Stimulated activated CD4-positive, alpha-beta T cell treated with anti-CD3 and anti-CD28 coated beads, Interleukin-12 subunit alpha, Interleukin-12 subunit beta, amount 100 ng/mL, for 48 hours (primary cell): ENCODE data around the gene OR52A1.
"Not testable (repeated sequence)": the region's sequence is repeated elsewhere in the genome, so short reads cannot be mapped to it uniquely, and the experiment has no call there.

Source experiments
- DNase-seq, 3 donors: peaks; one replicate each; pipeline ENCODE4 v3.0.0-alpha.2; 2020; ENCODE audit warnings: low read depth in 2 of 3, low spot score in 1 of 3

The OR52A1 gene

DNA sequence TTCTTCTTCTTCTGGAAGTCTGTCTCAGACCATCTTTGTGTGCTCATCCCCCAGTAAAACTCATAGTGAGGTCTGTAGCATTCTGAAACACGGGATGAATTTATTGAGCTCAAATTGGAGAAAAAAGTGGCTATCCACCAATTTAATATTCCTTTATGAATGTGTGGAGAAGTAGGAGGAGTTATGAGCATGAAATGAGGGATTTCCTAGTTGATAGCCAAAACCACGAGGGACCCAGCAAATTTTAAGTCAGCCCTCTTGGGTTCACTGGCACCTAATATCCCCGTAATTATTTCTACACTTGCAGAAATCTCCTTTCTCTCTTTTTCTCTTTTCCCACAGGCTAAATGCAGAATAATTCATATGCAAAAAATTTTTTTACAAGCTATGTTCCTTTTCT lies at the start of gene OR52A1:
Gene OR52A1, minus strand, starts transcription at position 101 of the 400 bp plus-strand sequence. CDS start 2,388 bp downstream, outside the sequence.
- DNase-seq, result no peak

DNA sequence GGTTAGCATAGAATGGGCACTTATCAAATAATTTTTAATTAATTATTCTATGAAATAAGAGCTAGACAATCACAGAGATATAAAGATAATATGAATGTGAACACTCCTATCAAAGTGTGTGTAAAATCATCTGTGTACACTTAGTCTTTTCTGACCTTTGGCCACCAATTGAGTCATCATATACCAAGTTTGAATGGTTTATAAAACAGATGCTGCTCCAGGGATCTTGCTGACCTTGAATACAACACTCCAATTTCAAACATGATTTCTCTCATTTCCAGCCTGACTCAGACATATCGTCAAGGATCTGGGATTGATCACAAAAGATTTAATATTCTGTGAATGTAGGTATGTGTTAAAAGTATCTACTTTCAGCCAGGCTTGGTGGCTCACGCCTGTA lies 48.8 kb upstream of the OR52A1 start:
- no peak for DNase-seq

DNA sequence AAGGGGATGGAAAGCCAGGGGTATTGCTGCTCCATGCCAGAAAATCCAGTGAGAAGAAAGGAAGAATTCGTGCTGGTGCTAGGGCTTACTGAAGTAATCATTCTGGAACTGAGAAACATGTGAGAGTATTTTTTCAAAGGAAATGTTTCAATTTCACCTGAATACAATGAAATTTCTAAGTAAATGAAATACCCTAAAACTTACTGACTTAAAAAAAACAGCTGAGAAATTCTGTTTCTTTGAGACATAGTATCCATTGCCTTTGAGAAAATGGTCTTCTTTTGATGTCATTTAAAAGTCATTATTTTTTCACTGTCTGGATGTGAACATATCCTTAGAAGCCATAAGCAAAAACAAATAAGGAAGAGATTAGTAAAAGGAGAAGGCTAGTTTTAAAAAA lies 46.0 kb upstream of the OR52A1 start, which contains the start of gene OR51V1:
Gene OR51V1, minus strand, starts transcription at position 101 of the 400 bp plus-strand sequence. Its CDS starts 0 bp downstream, at position 101.
- DNase-seq, result no peak

DNA sequence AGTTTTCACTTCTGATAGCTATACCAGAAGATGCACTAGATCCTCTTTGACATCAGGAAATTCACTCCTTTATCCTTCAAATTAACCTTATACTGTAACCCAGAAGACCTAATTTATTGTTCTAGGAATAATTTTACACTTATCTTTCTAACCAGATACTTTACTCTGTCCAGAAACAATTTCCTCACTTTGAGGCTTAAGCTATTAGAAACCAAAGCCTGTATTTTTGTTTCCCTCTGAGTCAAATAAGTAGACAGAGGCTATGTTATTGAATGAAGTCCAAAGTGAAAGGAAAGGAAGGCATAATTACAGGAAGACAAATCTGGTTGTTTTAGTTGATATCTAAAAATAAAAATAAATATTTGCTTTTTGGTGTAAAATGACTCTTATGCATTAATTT lies 43.7 kb upstream of the OR52A1 start:
- no peak for DNase-seq

DNA sequence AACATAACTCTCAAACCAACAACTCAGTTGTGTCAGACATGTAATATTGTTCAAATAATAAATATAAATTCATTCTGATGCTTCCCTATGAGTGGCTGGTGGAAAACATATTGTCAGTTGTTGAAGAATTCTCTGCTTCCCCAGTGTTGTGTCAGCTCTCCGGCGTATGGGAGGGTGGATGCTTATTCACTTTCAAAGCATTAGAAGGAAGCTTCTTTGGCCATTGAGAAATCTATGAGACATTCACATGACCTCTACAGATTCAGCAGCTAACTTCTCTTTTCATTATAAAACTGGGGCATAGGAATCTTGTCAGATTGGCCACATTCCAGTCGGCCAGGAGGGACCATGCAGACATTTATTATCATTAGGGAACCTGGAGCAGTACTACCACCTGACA lies 43.0 kb upstream of the OR52A1 start:
- no peak for DNase-seq

DNA sequence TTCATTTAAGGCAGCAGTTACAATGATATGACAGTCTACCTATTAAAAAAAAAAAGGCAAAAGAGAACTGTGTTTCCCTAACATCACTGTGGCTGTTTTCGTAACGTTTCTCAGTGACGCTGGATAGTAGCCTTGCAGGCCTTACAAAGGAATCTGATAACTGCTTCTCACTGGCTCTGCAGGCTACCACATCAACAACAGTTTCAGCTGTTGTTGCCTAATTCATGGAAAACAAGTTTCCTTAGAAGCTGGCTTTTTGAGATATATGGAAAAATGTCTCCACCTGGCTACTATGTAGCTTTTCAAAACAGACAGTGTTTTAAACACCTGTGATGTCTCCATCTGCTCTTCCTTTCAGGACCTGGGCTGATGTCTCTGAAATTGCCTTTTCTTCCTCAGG lies 42.2 kb upstream of the OR52A1 start:
- DNase-seq, result no peak

DNA sequence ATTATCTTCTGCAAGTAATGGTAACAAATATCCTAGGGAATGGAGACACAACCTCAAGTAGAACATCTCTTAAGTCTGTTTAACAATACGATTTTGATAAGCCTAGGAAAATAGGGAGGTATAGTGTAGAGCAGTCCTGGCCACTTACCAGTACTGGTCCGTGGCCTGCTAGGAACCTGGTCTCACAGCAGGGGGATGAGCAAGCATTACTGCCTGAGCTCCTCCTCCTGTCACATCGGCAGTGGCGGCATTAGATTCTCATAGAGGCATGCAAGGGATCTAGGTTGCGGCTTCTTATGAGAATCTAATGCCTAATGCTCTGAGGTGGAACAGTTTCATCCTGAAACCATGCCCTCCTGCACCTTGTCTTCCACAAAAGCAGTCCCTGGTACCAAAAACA lies 41.5 kb upstream of the OR52A1 start:
- DNase-seq, result no peak

DNA sequence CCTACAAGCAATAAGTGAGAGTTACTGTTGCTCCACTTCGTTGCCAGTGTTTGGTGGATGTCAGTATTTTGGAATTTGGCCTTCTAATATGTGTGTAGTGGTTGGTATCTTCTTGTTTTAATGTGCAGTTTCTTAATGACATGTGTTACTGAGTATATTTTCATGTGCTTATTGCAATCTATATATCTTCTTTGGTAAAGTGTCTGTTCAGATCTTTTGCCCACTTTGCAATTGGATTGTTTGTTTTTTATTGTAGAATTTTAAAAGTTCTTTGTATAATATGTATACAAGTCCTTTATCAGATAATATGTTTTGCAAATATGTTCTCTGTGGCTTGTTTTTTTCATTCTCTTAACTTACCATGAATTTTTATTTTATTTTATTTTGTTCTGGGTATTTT lies 38.2 kb upstream of the OR52A1 start:
- no peak for DNase-seq

DNA sequence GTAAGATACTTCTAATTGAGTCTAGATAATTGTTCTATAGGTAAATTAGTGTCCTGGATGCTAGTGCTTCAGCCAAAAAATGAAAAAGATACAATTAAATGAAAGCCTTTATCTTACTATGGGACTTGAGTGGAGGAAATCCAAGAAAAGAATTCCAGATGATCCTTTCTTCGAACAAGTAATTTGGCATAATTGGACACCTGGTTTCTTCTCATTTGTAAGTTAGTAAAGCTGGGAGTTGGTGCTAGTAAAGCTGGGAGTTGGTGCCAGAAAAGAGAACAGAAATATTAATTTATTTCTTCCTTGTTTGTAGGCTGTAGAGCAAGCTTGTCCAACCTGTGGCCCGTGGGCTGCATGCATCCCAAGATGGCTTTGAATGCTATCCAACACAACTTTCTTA lies 33.6 kb upstream of the OR52A1 start:
- DNase-seq, result no peak

DNA sequence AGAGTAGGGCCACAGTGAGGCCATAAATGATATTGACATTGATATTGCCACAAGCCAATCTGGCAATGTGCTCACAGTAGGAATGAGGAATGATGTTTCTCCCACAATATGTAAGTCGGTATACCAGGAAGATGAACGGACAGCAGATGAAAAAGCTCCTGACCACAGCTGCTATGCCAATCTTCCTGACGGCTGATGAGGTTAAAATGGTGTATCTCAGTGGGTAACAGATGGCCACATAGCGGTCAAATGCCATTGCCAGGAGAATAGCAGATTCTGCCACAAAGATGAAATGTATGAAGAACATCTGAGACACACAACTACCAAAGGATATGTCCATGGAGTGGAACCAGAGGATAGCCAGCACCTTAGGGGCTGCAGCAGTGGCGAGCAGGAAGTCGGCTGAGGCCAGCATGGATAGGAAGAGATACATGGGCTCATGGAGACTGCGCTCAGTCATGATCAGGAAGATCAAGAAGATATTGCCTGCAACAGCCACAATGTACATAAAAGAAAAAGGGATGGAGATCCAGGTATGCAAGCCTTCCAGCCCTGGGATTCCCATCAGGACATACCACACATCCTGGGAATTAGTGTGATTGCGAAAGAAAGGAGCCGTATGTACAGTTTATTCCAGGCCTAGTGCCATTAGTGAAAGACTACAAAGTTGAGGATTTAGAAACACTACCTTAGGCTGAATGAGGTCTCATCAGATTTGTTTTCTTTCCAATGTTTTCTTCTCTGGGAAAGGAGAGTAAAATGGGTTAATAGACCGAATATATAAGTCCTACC lies 23.7 kb upstream of the OR52A1 start:
- no peak for DNase-seq

DNA sequence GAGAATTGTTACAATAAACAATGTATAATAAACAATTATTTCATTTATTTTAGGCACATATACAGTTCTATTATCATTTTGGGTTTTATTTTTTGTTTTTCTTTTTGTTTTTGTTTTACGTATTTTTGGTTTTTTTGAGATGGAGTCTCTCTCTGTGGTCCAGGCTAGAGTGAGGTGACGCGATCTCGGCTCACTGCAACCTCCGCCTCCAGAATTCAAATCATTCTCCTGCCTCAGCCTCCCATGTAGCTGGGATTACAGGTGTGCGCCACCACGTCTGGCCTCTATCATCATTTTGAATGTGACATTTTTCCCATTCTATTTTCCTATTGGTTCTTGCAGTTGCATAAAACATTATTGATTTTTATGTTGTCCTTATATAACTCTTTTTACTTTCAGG lies 20.4 kb upstream of the OR52A1 start:
- DNase-seq, result no peak

DNA sequence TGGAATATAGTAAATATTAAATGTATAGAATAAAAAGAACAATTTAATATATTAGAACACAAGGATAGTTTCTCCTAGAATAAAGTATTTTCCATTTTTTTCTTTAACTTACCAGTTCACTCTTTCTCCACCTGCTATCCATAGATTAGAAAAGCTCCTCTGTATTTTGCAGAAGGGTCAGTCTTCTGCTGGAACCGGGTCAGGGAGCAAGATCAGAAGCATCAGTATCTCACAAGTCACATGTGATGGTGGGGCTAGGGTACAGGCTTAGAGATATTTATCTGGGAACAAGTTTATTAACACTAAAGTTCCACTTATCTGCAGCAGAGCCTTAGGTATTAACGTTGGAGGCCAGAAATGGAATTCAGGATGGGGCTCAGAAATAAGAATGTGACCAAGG lies 17.3 kb upstream of the OR52A1 start:
- DNase-seq, result no peak

DNA sequence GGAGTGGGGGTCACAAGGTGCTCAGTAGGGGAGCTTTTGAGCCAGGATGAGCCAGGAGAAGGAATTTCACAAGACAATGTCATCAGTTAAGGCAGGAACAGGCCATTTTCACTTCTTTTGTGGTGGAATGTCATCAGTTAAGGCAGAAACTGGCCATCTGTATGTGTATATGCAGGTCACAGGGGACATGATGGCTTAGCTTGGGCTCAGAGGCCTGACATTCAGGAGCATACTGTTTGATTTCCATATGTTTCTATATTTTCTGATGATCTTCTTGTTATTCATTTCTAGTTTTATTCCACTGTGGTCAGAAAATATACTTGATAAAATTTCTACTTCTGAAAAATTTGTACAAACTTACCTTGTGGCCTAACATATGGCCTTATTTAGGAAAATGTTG lies 11.3 kb upstream of the OR52A1 start:
- DNase-seq, result not testable (repeated sequence)

DNA sequence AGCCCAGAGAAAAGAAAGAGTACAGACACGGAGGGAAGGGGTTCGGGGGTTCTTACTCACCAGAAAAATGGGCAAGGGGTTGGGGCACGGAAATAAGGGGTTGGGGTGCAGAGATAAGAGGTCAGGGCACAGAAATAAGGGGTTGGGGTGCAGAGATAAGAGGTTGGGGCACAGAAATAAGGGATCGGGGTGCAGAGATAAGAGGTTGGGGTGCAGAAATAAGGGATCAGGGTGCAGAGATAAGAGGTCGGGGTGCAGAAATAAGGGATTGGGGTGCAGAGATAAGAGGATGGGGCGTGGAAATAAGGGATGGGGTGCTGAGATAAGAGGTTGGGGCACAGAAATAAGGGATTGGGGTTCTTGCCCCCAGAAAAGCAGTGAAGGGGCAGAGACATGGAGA lies 10.2 kb upstream of the OR52A1 start:
- DNase-seq, result not testable (repeated sequence)

DNA sequence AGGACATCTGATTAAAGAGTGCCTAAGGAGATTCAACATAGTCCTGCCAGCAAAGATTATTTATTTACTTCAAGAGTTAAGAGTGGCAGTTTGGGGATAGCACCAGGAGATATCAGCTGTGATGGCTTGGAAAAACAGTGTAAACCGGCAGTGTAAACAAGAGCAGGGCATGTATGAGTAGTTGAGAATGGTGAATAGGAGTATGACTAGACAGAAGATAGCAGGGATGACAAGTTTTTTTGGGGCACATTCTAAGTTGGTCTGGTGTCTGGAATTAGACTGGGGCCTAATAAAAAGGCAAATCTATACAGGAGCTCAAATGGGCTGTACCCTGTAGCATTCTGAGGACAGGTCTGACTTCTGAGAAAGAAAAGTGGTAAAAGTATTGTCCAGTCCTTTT lies 6.5 kb upstream of the OR52A1 start:
- DNase-seq, result not testable (repeated sequence)

DNA sequence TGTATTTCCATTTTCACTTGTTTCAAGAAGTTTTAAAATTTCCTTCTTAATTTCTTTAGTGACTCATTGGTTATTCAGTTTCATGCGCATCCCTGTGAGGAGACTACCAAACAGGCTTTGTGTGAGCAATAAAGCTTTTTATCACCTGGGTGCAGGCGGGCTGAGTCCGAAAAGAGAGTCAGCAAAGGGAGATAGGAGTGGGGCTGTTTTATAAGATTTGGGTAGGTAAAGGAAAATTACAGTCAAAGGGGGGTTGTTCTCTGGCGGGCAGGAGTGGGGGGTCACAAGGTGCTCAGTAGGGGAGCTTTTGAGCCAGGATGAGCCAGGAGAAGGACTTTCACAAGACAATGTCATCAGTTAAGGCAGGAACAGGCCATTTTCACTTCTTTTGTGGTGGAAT lies 5.7 kb upstream of the OR52A1 start:
- not testable (repeated sequence) for DNase-seq

DNA sequence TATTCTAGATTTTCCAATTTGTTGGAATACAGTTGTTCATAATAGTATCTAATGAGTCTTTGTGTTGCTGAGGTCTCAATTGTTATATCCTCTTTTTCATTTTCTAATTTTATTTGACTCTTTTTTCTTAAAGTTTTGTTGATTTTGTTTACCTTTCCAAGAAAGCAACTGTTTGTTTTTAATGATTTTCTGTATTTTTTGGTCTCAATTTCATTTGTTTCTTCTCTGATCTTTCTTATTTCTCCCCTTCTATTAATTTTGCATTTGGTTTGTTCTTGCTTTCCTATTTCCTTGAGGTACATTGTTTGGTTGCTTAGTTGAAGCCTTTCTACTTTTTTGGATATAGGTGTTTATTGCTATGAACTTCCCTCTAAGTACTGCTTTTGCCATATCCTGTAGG lies 5.2 kb upstream of the OR52A1 start:
- DNase-seq, result no peak

DNA sequence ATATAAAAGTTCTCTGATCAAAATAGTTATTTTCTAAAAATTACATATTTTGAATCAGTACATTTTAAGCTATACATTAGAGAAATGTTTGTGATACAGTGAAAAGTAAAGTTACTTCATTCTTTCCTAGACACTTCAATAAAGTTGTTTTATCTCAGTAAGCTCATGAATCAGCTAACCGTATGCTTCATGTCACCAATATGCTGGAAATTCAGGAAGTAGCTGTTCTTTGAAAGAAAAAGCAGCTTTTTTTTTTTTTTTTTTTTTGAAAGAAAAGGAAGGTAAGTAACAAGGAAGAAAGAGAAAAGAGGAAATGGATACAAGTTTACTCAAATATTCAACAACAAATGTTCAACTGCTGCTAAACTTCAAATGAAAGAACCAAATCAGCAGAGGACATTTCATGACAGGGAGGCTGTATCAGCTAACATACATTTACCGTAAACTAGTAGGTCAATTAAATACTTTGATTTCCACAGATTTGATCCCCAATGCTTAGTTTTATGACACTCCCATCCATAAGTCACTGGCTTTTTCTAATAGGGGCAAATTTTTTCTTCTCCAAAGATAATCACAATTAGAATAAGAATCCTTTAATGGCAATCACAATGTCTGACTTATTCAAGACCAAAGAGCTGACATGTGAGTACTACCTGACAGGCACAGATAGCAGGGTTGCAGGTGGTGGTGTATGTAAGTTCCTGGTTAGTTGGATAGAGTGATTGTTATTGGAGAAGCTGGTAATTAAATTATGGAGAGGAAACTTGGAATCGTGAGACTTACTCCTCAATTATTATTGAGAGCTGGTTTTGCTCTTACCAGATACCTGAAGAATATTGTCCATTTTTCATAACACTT lies 754 bp downstream of the OR52A1 start:
- no peak for DNase-seq

DNA sequence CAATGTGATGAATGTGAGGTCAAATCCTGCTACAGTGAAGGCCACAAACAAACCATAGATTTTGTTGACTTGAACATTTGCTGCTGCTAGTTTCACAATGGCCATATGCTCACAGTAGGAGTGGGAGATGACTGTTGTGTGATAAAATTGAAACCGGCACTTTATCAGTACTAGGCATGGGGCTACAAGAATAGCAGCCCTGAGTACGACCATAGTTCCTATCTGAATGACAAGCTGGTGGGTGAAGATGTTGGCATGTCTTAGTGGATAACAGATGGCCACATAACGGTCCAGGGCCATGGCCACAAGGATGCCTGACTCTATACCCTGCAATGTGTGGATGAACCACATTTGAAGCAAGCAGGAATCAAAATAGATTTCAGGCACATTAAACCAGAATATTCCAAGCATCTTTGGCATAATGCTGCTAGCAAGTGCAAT lies 2.8 kb downstream of the OR52A1 start:
- DNase-seq, result no peak

DNA sequence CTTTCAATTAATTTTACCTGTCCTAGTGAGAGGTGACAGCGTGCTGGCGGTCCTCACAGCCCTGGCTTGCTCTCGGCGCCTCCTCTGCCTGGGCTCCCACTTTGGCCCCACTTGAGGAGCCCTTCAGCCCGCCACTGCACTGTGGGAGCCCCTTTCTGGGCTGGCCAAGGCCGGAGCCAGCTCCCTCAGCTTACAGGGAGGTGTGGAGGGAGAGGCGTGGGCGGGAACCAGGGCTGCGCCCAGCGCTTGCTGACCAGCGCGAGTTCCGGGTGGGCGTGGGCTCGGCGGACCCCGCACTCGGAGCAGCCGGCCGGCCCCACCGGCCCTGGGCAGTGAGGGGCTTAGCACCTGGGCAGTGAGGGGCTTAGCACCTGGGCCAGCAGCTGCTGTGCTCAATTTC lies 10.4 kb downstream of the OR52A1 start:
- DNase-seq, result not testable (repeated sequence)

DNA sequence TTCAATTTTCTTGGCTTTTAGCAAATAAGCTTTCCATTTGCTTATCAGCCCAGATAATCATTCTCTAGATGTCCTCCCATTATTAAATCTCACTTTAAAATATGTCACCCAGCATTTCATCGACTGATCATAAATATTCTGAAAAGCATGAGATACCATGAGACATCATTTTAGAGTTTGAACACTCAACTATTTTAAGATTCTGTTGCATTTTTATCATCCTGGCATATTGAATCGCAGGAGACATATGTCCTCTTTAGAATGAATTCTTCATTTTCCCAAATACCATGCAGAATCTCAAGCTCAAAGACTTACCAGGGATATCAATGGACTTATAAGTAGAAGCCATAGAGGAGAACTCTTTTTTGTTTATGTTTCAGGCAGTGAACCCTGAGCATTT lies 16.6 kb downstream of the OR52A1 start, which contains the start of gene OR52A5:
Gene OR52A5, minus strand, starts transcription at position 361 of the 400 bp plus-strand sequence. CDS start 5,714 bp downstream, outside the sequence.
- DNase-seq, result no peak

DNA sequence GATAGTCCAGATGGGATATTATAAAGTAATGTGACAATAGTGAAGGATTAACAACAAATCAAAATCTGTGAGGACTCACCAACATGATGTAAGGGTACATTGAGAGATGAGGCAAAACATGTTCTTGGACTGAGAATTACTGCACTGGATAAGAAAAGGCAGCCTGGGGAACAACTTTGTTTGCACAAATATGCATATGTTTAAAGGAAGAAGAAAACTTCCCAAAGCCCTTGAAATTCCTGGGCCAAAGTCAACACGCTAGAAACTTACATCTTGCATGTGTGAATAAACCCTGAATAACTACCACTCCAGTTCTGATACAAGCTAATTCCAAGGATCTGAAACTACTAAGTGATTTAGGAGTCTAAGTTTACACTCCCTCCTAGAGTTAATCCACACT lies 17.5 kb downstream of the OR52A1 start:
- DNase-seq, result no peak
